Esophagus muscularis mucosa (tissue), 4 donors: Measurements from ENCODE around the gene INPP5A. TPM values are rescaled to one million over a fixed set of nuclear protein-coding genes. Genes with fewer than 3 reads are reported as not detected.

Experiments
- DNase-seq: peaks from one replicate; pipeline ENCODE4 v3.0.0-alpha.2; 2017; ENCODE audit errors: extremely low spot score
- H3K27ac ChIP-seq, 4 donors: fragments of 200-600 bp; sonication (generic); replicated peaks in 1 of 4; 1 replicate in 3 of 4; 2 replicates in 1 of 4; pipeline ENCODE4 v1.5.1; 2016 to 2019; ENCODE audit warnings: mild to moderate bottlenecking in 1 of 4
- H3K27me3 ChIP-seq, 4 donors: fragments of 200-600 bp; sonication (generic); one replicate each; pipeline versions ENCODE4 v1.5.1 to v1.6.0; 2016 to 2019
- H3K36me3 ChIP-seq, 4 donors: fragments of 200-600 bp; sonication (generic); one replicate each; pipeline ENCODE4 v1.5.1; 2016 to 2019
- H3K4me1 ChIP-seq, 4 donors: fragments of 200-600 bp; sonication (generic); one replicate each; pipeline ENCODE4 v1.5.1; 2016 to 2019
- H3K4me3 ChIP-seq, 4 donors: fragments of 200-600 bp; sonication (generic); 1 replicate in 2 of 4; 2 replicates in 2 of 4; pipeline ENCODE4 v1.5.1; 2016 to 2019; ENCODE audit warnings: mild to moderate bottlenecking in 4 of 4, moderate library complexity in 1 of 4
- H3K9me3 ChIP-seq, 4 donors: fragments of 200-600 bp; sonication (generic); 1 replicate in 3 of 4; 2 replicates in 1 of 4; pipeline ENCODE4 v1.5.1; 2016 to 2019
- CTCF ChIP-seq, 3 experiments: fragments of 200-600 bp in 2 of 3; fragments of 450-650 bp in 1 of 3; sonication (generic) in 2 of 3; IDR thresholded peaks; one replicate each; pipeline ENCODE4 v1.5.1; 2017 to 2019; ENCODE audit warnings: antibody characterized with exemption in 3 of 3, mild to moderate bottlenecking in 2 of 3, moderate library complexity in 1 of 3
- EP300 ChIP-seq: sonication (generic); formaldehyde crosslinking; IDR thresholded peaks from one replicate; pipeline ENCODE4 v1.6.1; 2017; ENCODE audit warnings: antibody characterized with exemption
- POLR2A ChIP-seq: fragments of 450-650 bp; IDR thresholded peaks from one replicate; pipeline ENCODE4 v1.6.1; 2017; ENCODE audit warnings: antibody characterized with exemption, moderate library complexity, mild to moderate bottlenecking, low read depth
- POLR2AphosphoS5 ChIP-seq, 2 donors: sonication (generic); formaldehyde crosslinking; IDR thresholded peaks; one replicate each; pipeline ENCODE4 v1.6.1; 2017; ENCODE audit warnings: antibody characterized with exemption in 2 of 2
- WGBS: methylation state at CpG from one replicate; pipeline ENCODE4 v1.1.5; 2018; 5-methylcytosine and 5-hydroxymethylcytosine counted together
- intact Hi-C: fragments of 100-400 bp; cut with DNase I; formaldehyde crosslinking; loops from one replicate; pipeline ENCODE4 v1.15.1; 2023
- total RNA-seq, 4 donors: library from RNA; depleted of rRNA; stranded (reverse); fragments of >200 nt; gene quantifications; one replicate each; pipeline versions ENCODE4 v1.1.0 to v1.2.1, GENCODE V29; 2016

INPP5A gene
- total RNA-seq, 4 donors from 2014 or later: 234 to 301 (median 245) TPM

GRCh38 chr10:132657127-132657706 lies 119.6 kb downstream of the INPP5A start:
- WGBS: 85% methylated on average over 9 of the region's 18 CpGs
- Histone ChIP-seq H3K9me3 (no peaks in the 10 kb centered on the region), H3K4me1 (peaks cover 0 to 58% (median 30%) of the 10 kb centered on the region in 4 donors), H3K36me3 (peaks cover 7 to 82% (median 51%) of the 10 kb centered on the region in 4 donors), H3K4me3 (no peak overlapping the region), H3K27me3 (no peaks in the 10 kb centered on the region), H3K27ac (no peak overlapping the region)
- DNase-seq: no peak
- intact Hi-C loops: loop anchor here (10.0 kb wide), 1 partner anchor 128 kb away; the partner anchor contains the start of gene NKX6-2
- TF ChIP-seq POLR2AphosphoS5 (IDR thresholded peaks at IDR 0.05): no peak
- no peak for TF ChIP-seq POLR2A
- TF ChIP-seq CTCF (IDR thresholded peaks at IDR 0.05): no peak

- intact Hi-C loops: loop anchor here (10.0 kb wide), 1 partner anchor 127 kb away; the partner anchor contains the start of gene NKX6-2
- TF ChIP-seq EP300: no peak
- TF ChIP-seq POLR2A: no peak
- no peak for DNase-seq
- H3K27me3 ChIP-seq: no peaks in the 10 kb centered on the region
- H3K4me1 ChIP-seq: peaks cover 0 to 63% (median 35%) of the 10 kb centered on the region in 4 donors
- H3K4me3 ChIP-seq: no peak overlapping the region
- no peak overlapping the region for H3K27ac ChIP-seq
- H3K9me3 ChIP-seq: no peaks in the 10 kb centered on the region
- WGBS: 81% methylated on average over 13 of the region's 16 CpGs
- peaks cover 7 to 82% (median 48%) of the 10 kb centered on the region in 4 donors for H3K36me3 ChIP-seq
Observed at GRCh38 chr10:132657748-132658147, 120.2 kb downstream of the INPP5A start.

GRCh38 chr10:132658546-132659205 lies 121.1 kb downstream of the INPP5A start:
- intact Hi-C loops: loop anchor here (10.0 kb wide), 1 partner anchor 126 kb away; the partner anchor contains the start of gene NKX6-2
- 89% methylated on average over 11 of the region's 30 CpGs for WGBS

GRCh38 chr10:132659206-132660091 lies 121.9 kb downstream of the INPP5A start:
- Histone ChIP-seq H3K36me3 (peaks cover 7 to 78% (median 38%) of the 10 kb centered on the region in 4 donors), H3K4me3 (no peak overlapping the region), H3K4me1 (peaks cover 0 to 59% (median 33%) of the 10 kb centered on the region in 4 donors), H3K9me3 (no peaks in the 10 kb centered on the region), H3K27me3 (no peaks in the 10 kb centered on the region), H3K27ac (no peak overlapping the region)
- no peak for DNase-seq
- intact Hi-C loops: loop anchor here (10.0 kb wide), 1 partner anchor 125 kb away; the partner anchor contains the start of gene NKX6-2
- peak; percentile 26 to 41 for TF ChIP-seq POLR2AphosphoS5 (IDR thresholded peaks at IDR 0.05)
- no peak for TF ChIP-seq POLR2A
- 90% methylated on average over 22 of the region's 35 CpGs for WGBS

More at GRCh38 chr10:132658546-132659205, 121.1 kb downstream of the INPP5A start:
- Histone ChIP-seq H3K4me3 (no peak overlapping the region), H3K9me3 (no peaks in the 10 kb centered on the region), H3K27ac (no peak overlapping the region), H3K4me1 (peaks cover 0 to 67% (median 36%) of the 10 kb centered on the region in 4 donors), H3K27me3 (no peaks in the 10 kb centered on the region), H3K36me3 (peaks cover 7 to 82% (median 42%) of the 10 kb centered on the region in 4 donors)
- no peak for DNase-seq
- TF ChIP-seq CTCF (IDR thresholded peaks at IDR 0.05) (no peak), POLR2A (no peak), EP300 (no peak), POLR2AphosphoS5 (IDR thresholded peaks at IDR 0.05) (no peak)

GRCh38 chr10:132660385-132660784 lies 122.8 kb downstream of the INPP5A start:
- Histone ChIP-seq H3K27me3 (no peaks in the 10 kb centered on the region), H3K4me3 (no peak overlapping the region), H3K27ac (no peak overlapping the region), H3K4me1 (peaks cover 0 to 50% (median 24%) of the 10 kb centered on the region in 4 donors), H3K36me3 (peaks cover 7 to 73% (median 36%) of the 10 kb centered on the region in 4 donors), H3K9me3 (no peaks in the 10 kb centered on the region)
- no peak for DNase-seq
- intact Hi-C loops: no loop called here
- no peak for TF ChIP-seq CTCF (IDR thresholded peaks at IDR 0.05)
- TF ChIP-seq POLR2AphosphoS5 (IDR thresholded peaks at IDR 0.05): no peak
- TF ChIP-seq POLR2A: no peak
- TF ChIP-seq EP300: no peak
- WGBS: 90% methylated on average over 3 of the region's 3 CpGs
